Muscle of arm (tissue), 14 donors: ENCODE data around the gene FAM237A. TPM values are rescaled to one million over a fixed set of nuclear protein-coding genes. Genes with fewer than 3 reads are reported as not detected.
A peak's percentile ranks its signal among the peaks of the same experiment; 100 is the strongest.

Source experiments
- DNase-seq: peaks from one replicate; pipeline ENCODE4 v3.0.0-alpha.2; 2013
- long read RNA-seq, 11 donors: transcript quantifications; one replicate each; lab custom pipeline, GENCODE V29; 2026
- polyA plus RNA-seq, 12 donors: library from polyadenylated mRNA; unstranded; fragments of 120-200 nt; gene quantifications; one replicate each; pipeline ENCODE4 v1.2.1, GENCODE V29; 2013; ENCODE audit not compliant: insufficient read length in 12 of 12

The FAM237A gene
- not detected for polyA plus RNA-seq
- long read RNA-seq, donor 1, result 0 reads
- long read RNA-seq, donor 2, result 0 reads
- long read RNA-seq, donor 3, result 0 reads
- long read RNA-seq, donor 4, result 0 reads
- long read RNA-seq, donor 5, result 0 reads
- long read RNA-seq, donor 6, result 0 reads
- long read RNA-seq, donor 7, result 0 reads
- long read RNA-seq, donor 8, result 0 reads
- long read RNA-seq, donor 9, result 0 reads
- long read RNA-seq, donor 10, result 0 reads
- long read RNA-seq, donor 11, result 0 reads

- DNase-seq, result peak; percentile 78
These were observed at the start of gene FAM237A for GRCh38 chr2:206642075-206643025. FAM237A (plus strand) TSS chr2:206642487; CDS start chr2:206644237, 1,750 bp downstream.

- no peak for DNase-seq
These were observed 44.5 kb upstream of the FAM237A start for GRCh38 chr2:206597717-206598218.

- DNase-seq, result no peak
These were observed 39.0 kb upstream of the FAM237A start for GRCh38 chr2:206603243-206603642.

GRCh38 chr2:206610451-206610850 lies 31.8 kb upstream of the FAM237A start:
- no peak for DNase-seq

- DNase-seq, result no peak
These were observed 31.1 kb upstream of the FAM237A start for GRCh38 chr2:206611191-206611590.

- no peak for DNase-seq
These were observed 30.6 kb upstream of the FAM237A start for GRCh38 chr2:206611736-206612135.

GRCh38 chr2:206614811-206615210 lies 27.5 kb upstream of the FAM237A start:
- DNase-seq, result no peak

GRCh38 chr2:206615417-206616089 lies 26.7 kb upstream of the FAM237A start:
- no peak for DNase-seq

- no peak for DNase-seq
These were observed 26.1 kb upstream of the FAM237A start for GRCh38 chr2:206616151-206616550.

GRCh38 chr2:206619011-206619410 lies 23.3 kb upstream of the FAM237A start:
- DNase-seq, result no peak

GRCh38 chr2:206626108-206626507 lies 16.2 kb upstream of the FAM237A start:
- no peak for DNase-seq

GRCh38 chr2:206627632-206628031 lies 14.7 kb upstream of the FAM237A start:
- DNase-seq, result no peak

GRCh38 chr2:206631340-206631739 lies 10.9 kb upstream of the FAM237A start:
- DNase-seq, result no peak

GRCh38 chr2:206635015-206635414 lies 7.3 kb upstream of the FAM237A start:
- DNase-seq, result no peak

- DNase-seq, result no peak
These were observed 2.7 kb upstream of the FAM237A start for GRCh38 chr2:206639636-206640035.

- no peak for DNase-seq
These were observed 1.1 kb upstream of the FAM237A start for GRCh38 chr2:206641226-206641625.

- no peak for DNase-seq
These were observed 5.7 kb downstream of the FAM237A start for GRCh38 chr2:206647985-206648384.

GRCh38 chr2:206657087-206657486 lies 14.8 kb downstream of the FAM237A start:
- no peak for DNase-seq

GRCh38 chr2:206665251-206665650 lies 23.0 kb downstream of the FAM237A start:
- no peak for DNase-seq

GRCh38 chr2:206670531-206671319 lies 28.4 kb downstream of the FAM237A start:
- DNase-seq, result no peak

GRCh38 chr2:206683546-206683945 lies 41.3 kb downstream of the FAM237A start:
- DNase-seq, result no peak
